ENCODE measurements around the gene TSHZ1.

The TSHZ1 gene

GRCh38 chr18:75267643-75268363 lies 57.2 kb downstream of the TSHZ1 start:
- DNase-seq (ENCODE audit: extremely low spot score), result no peak
- POLR2A ChIA-PET, result no interaction called here
- peak; percentile 25 for TF ChIP-seq PKNOX1 (IDR thresholded peaks at IDR 0.05)
- TF ChIP-seq CTBP1 (IDR thresholded peaks at IDR 0.05; ENCODE audit: borderline replicate concordance), result no peak
- CTCF ChIA-PET, result no interaction called here

DNA sequence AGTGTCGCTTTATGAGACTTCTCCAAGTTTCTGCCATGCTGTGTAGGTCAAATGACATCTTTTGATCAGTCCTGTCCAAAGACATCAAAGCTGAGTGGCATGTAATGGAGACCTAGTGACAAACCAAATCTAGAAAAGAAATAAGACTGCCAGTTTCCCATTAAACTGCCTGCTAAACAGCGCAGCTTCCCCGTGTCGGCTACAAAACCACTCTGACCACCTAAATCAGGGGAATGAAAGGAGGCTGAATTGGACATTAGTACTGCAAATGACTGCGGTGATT lies 57.7 kb downstream of the TSHZ1 start:
- DNase-seq (ENCODE audit: extremely low spot score), result no peak
- TF ChIP-seq PKNOX1 (IDR thresholded peaks at IDR 0.05), result no peak
- TF ChIP-seq NFRKB (IDR thresholded peaks at IDR 0.05), result no peak
- TF ChIP-seq SP1 (IDR thresholded peaks at IDR 0.05), result no peak
- TF ChIP-seq FOXM1 (IDR thresholded peaks at IDR 0.05; ENCODE audit: borderline replicate concordance), result no peak
- TF ChIP-seq BHLHE40 (IDR thresholded peaks at IDR 0.05; ENCODE audit: borderline replicate concordance), result no peak
- no peak for TF ChIP-seq CTBP1 (IDR thresholded peaks at IDR 0.05; ENCODE audit: borderline replicate concordance)
- no peak for TF ChIP-seq ARNT (IDR thresholded peaks at IDR 0.05)
- TF ChIP-seq TARDBP (IDR thresholded peaks at IDR 0.05), result no peak
- TF ChIP-seq LEF1 (IDR thresholded peaks at IDR 0.05; ENCODE audit: borderline replicate concordance), result no peak
- TF ChIP-seq HDGF (IDR thresholded peaks at IDR 0.05; ENCODE audit: borderline replicate concordance), result no peak
- no peak for TF ChIP-seq FOXK2 (IDR thresholded peaks at IDR 0.05)
- no peak for TF ChIP-seq ELF4 (IDR thresholded peaks at IDR 0.05)
- TF ChIP-seq FOXA1 (IDR thresholded peaks at IDR 0.05), result no peak
- TF ChIP-seq L3MBTL2 (conservative IDR thresholded peaks at IDR 0.05), result no peak
- CTCF ChIA-PET, result no interaction called here
- POLR2A ChIA-PET, result no interaction called here

DNA sequence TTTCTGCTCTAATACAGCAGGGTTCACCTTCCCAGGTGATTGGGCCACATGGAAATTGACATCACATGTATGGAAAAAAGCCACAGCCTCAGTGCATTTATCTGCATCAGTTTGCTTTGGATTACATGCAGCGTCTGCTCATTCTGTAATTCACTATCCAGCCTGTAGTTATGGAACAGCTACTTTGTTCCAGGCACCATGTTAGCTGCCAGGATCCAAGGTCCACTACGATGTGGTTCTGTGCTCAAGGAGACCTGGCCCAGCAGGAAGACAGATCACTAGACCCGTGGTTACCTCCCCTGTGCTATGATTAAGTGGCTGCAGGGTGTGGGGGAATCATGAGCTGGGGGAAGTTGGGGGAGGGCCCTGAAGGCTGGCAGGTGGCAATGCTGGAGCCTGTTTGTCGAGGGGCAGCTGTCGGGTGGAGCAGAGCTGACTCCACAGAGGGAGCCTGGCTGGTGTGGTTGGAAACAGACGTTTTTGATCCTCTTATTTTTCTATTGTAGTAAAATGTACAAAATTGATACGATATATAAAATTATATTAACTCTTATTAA lies 58.6 kb downstream of the TSHZ1 start:
- TF ChIP-seq FOXA1 (IDR thresholded peaks at IDR 0.05) (no peak), CTBP1 (IDR thresholded peaks at IDR 0.05; ENCODE audit: borderline replicate concordance) (no peak), HDGF (IDR thresholded peaks at IDR 0.05; ENCODE audit: borderline replicate concordance) (no peak), FOXK2 (IDR thresholded peaks at IDR 0.05) (no peak), NFRKB (IDR thresholded peaks at IDR 0.05) (no peak), L3MBTL2 (conservative IDR thresholded peaks at IDR 0.05) (no peak), ARNT (IDR thresholded peaks at IDR 0.05) (no peak), BHLHE40 (IDR thresholded peaks at IDR 0.05; ENCODE audit: borderline replicate concordance) (no peak), ELF4 (IDR thresholded peaks at IDR 0.05) (no peak), LEF1 (IDR thresholded peaks at IDR 0.05; ENCODE audit: borderline replicate concordance) (no peak), SP1 (IDR thresholded peaks at IDR 0.05) (no peak), TARDBP (IDR thresholded peaks at IDR 0.05) (no peak), PKNOX1 (IDR thresholded peaks at IDR 0.05) (no peak), SUZ12 (IDR thresholded peaks at IDR 0.05) (no peak), FOXM1 (IDR thresholded peaks at IDR 0.05; ENCODE audit: borderline replicate concordance) (no peak), ZNF384 (IDR thresholded peaks at IDR 0.05) (no peak)
- ChIA-PET POLR2A (no interaction called here), CTCF (no interaction called here)
- DNase-seq (ENCODE audit: extremely low spot score), result no peak

- TF ChIP-seq TARDBP (IDR thresholded peaks at IDR 0.05), result no peak
- no peak for DNase-seq (ENCODE audit: extremely low spot score)
- ChIA-PET CTCF (no interaction called here), POLR2A (no interaction called here)
Measured at GRCh38 chr18:75269696-75270095, 59.1 kb downstream of the TSHZ1 start.

- DNase-seq (ENCODE audit: extremely low spot score), result no peak
- POLR2A ChIA-PET, result no interaction called here
- CTCF ChIA-PET, result no interaction called here
- TF ChIP-seq ZNF384 (IDR thresholded peaks at IDR 0.05), result no peak
- no peak for TF ChIP-seq TARDBP (IDR thresholded peaks at IDR 0.05)
- TF ChIP-seq LEF1 (IDR thresholded peaks at IDR 0.05; ENCODE audit: borderline replicate concordance), result no peak
- no peak for TF ChIP-seq FOXA1 (IDR thresholded peaks at IDR 0.05)
- TF ChIP-seq ARNT (IDR thresholded peaks at IDR 0.05), result no peak
- TF ChIP-seq FOXM1 (IDR thresholded peaks at IDR 0.05; ENCODE audit: borderline replicate concordance), result no peak
- no peak for TF ChIP-seq BHLHE40 (IDR thresholded peaks at IDR 0.05; ENCODE audit: borderline replicate concordance)
- TF ChIP-seq CTBP1 (IDR thresholded peaks at IDR 0.05; ENCODE audit: borderline replicate concordance), result no peak
- TF ChIP-seq HDGF (IDR thresholded peaks at IDR 0.05; ENCODE audit: borderline replicate concordance), result no peak
- TF ChIP-seq ELF4 (IDR thresholded peaks at IDR 0.05), result no peak
- no peak for TF ChIP-seq SP1 (IDR thresholded peaks at IDR 0.05)
- TF ChIP-seq SUZ12 (IDR thresholded peaks at IDR 0.05), result no peak
- TF ChIP-seq L3MBTL2 (conservative IDR thresholded peaks at IDR 0.05), result no peak
- no peak for TF ChIP-seq NFRKB (IDR thresholded peaks at IDR 0.05)
- no peak for TF ChIP-seq PKNOX1 (IDR thresholded peaks at IDR 0.05)
Measured at GRCh38 chr18:75271952-75272351, 61.4 kb downstream of the TSHZ1 start.

DNA sequence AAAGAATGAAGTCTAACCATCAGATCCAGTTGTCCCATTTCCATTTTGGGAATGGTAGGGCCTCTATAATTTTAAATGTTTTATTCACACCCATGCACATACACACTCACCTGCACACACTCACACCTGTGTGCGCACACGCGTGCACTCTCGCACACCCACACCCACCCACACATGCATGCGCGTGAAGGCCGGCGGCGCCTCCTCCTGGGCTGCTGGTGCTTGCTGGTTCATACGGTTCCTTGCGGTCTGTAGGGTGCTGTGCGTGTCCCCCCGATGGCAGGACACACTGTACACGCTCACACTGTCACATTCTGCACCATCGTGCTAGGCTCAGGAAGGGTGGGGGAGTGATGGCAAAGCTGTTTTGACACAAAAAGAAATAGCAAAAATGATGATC lies 63.2 kb downstream of the TSHZ1 start:
- DNase-seq (ENCODE audit: extremely low spot score), result no peak
- ChIA-PET CTCF (no interaction called here), POLR2A (no interaction called here)
- TF ChIP-seq SUZ12 (IDR thresholded peaks at IDR 0.05) (no peak), L3MBTL2 (conservative IDR thresholded peaks at IDR 0.05) (no peak), ARNT (IDR thresholded peaks at IDR 0.05) (no peak), CTBP1 (IDR thresholded peaks at IDR 0.05; ENCODE audit: borderline replicate concordance) (no peak), ZNF384 (IDR thresholded peaks at IDR 0.05) (no peak), HDGF (IDR thresholded peaks at IDR 0.05; ENCODE audit: borderline replicate concordance) (no peak), NFRKB (IDR thresholded peaks at IDR 0.05) (no peak), FOXA1 (IDR thresholded peaks at IDR 0.05) (no peak), FOXM1 (IDR thresholded peaks at IDR 0.05; ENCODE audit: borderline replicate concordance) (no peak), FOXK2 (IDR thresholded peaks at IDR 0.05) (no peak), TARDBP (IDR thresholded peaks at IDR 0.05) (no peak), SP1 (IDR thresholded peaks at IDR 0.05) (no peak), LEF1 (IDR thresholded peaks at IDR 0.05; ENCODE audit: borderline replicate concordance) (no peak)

Measured in HEK293T (cell line).